HepG2 (cell line): ENCODE measurements around the gene NLGN2. TPM values are rescaled to one million over a fixed set of nuclear protein-coding genes. Genes with fewer than 3 reads are reported as not detected.

Experiments used
- ATAC-seq: fragments of 200-7000 bp; cut with Tn5 transposase; 3 replicates; pipeline ENCODE4 v1.9.1; 2020; ENCODE audit warnings: mild to moderate bottlenecking, moderate library complexity
- BruUV-seq: library from RNA; stranded (reverse); fragments of 400-500 nt; replicated peaks from 2 replicates; lab custom pipeline; 2021; lab: Mats Ljungman, UMichigan
- CTCF ChIA-PET: fragments of 300-600 bp; formaldehyde crosslinking; extraction: SDS; loops from one replicate; lab custom pipeline; 2021; ENCODE audit warnings: low total read pairs, inconsistent platforms, low intra/inter-chr PET ratio; lab: Yijun Ruan, JAX
- POLR2A ChIA-PET: fragments of 350-600 bp; sonication (Branson Sonifier 250); formaldehyde crosslinking; loops from one replicate; lab custom pipeline; 2020; ENCODE audit warnings: antibody characterized with exemption, inconsistent platforms; lab: Yijun Ruan, JAX
- DNase-seq: peaks from one replicate; pipeline ENCODE4 v3.0.0-alpha.2; 2015; ENCODE audit warnings: low spot score
- FAIRE-seq: peaks from 3 replicates; lab custom pipeline; 2011; peaks lifted over from hg19 to GRCh38; lab: Jason Lieb, UNC
- H2AFZ ChIP-seq: one replicate; pipeline ENCODE4 v1.6.1; 2011; ENCODE audit warnings: low read length, inconsistent platforms
- H3K27ac ChIP-seq: fragments of 300-600 bp; 3 replicates; pipeline ENCODE4 v1.8.0; 2011; ENCODE audit warnings: mixed run types, mild to moderate bottlenecking, mixed read lengths, low read length, inconsistent platforms; ENCODE audit not compliant: insufficient read depth; ENCODE audit errors: extremely low read length
- H3K27me3 ChIP-seq, 2 experiments: fragments of 200-600 bp in 1 of 2; 2 replicates in 1 of 2; 3 replicates in 1 of 2; pipeline versions ENCODE4 v1.6.0 to v1.8.0; 2011; ENCODE audit warnings: low read length in 2 of 2, mild to moderate bottlenecking in 2 of 2, moderate library complexity in 2 of 2, inconsistent platforms in 1 of 2; ENCODE audit not compliant: insufficient read depth in 2 of 2, control insufficient read depth in 1 of 2
- H3K36me3 ChIP-seq, 2 experiments: fragments of 200-600 bp in 1 of 2; replicated peaks in 1 of 2; 2 replicates in 1 of 2; 3 replicates in 1 of 2; pipeline versions ENCODE4 v1.5.1 to v1.8.0; 2011; ENCODE audit warnings: low read length in 2 of 2, inconsistent platforms in 1 of 2; ENCODE audit not compliant: insufficient read depth in 2 of 2, control insufficient read depth in 1 of 2
- H3K4me1 ChIP-seq: 2 replicates; pipeline ENCODE4 v1.5.1; 2012; ENCODE audit warnings: low read length, inconsistent platforms; ENCODE audit not compliant: insufficient read depth
- H3K4me2 ChIP-seq: 2 replicates; pipeline ENCODE4 v1.6.0; 2011; ENCODE audit warnings: low read depth, low read length, inconsistent platforms
- H3K4me3 ChIP-seq, 3 experiments: fragments of 200-600 bp in 1 of 3; sonication (generic), shearing (Covaris generic) in 1 of 3; replicated peaks in 1 of 3; 2 replicates each; pipeline ENCODE4 v1.5.1; 2011 to 2016; ENCODE audit warnings: low read length in 3 of 3, inconsistent platforms in 2 of 3, low read depth in 2 of 3, mild to moderate bottlenecking in 2 of 3, control low read depth in 1 of 3, mixed read lengths in 1 of 3; ENCODE audit not compliant: insufficient read depth in 1 of 3
- H3K79me2 ChIP-seq: one replicate; pipeline ENCODE4 v1.6.1; 2011; ENCODE audit warnings: low read length, inconsistent platforms; ENCODE audit not compliant: insufficient read depth
- H3K9ac ChIP-seq: 2 replicates; pipeline ENCODE4 v1.6.0; 2011; ENCODE audit warnings: mild to moderate bottlenecking, low read depth, low read length, inconsistent platforms; ENCODE audit not compliant: insufficient read depth
- H3K9me3 ChIP-seq: 2 replicates; pipeline ENCODE4 v1.5.1; 2012; ENCODE audit warnings: mild to moderate bottlenecking, low read length
- H4K20me1 ChIP-seq: 2 replicates; pipeline ENCODE4 v1.6.0; 2011; ENCODE audit warnings: inconsistent platforms, mild to moderate bottlenecking, low read length, moderate library complexity; ENCODE audit not compliant: insufficient read depth
- AGO2 ChIP-seq: fragments of 200-400 bp; formaldehyde crosslinking; optimal IDR thresholded peaks from 2 replicates; pipeline ENCODE3; 2017; ENCODE audit warnings: mild to moderate bottlenecking, low read depth, low read length, moderate library complexity
- FOXC1 ChIP-seq: sonication (generic); formaldehyde crosslinking; IDR thresholded peaks from 2 replicates; pipeline ENCODE4 v1.8.0; 2022; ENCODE audit warnings: mild to moderate bottlenecking, missing genetic modification reagents, borderline replicate concordance
- FOXJ3 ChIP-seq: sonication (generic); formaldehyde crosslinking; IDR thresholded peaks from 2 replicates; pipeline ENCODE4 v1.4.0; 2020; ENCODE audit warnings: missing genetic modification reagents, mild to moderate bottlenecking, borderline replicate concordance
- SMARCE1 ChIP-seq: fragments of 450-650 bp; IDR thresholded peaks from 2 replicates; pipeline ENCODE4 v1.6.1; 2017; ENCODE audit warnings: borderline replicate concordance
- TP53 ChIP-seq: sonication (generic); formaldehyde crosslinking; conservative IDR thresholded peaks from 2 replicates; pipeline ENCODE4 v1.4.0; 2020; ENCODE audit warnings: missing genetic modification reagents
- ZMYM2 ChIP-seq: sonication (generic); formaldehyde crosslinking; IDR thresholded peaks from 2 replicates; pipeline ENCODE4 v1.8.0; 2022; ENCODE audit warnings: mild to moderate bottlenecking, missing genetic modification reagents
- WGBS: methylation state at CpG from one replicate; pipeline ENCODE4 v1.1.6; 2017; ENCODE audit warnings: low lambda C conversion rate; 5-methylcytosine and 5-hydroxymethylcytosine counted together
- in situ Hi-C: cut with HindIII; loops from 2 replicates; pipeline ENCODE4 v1.10.0; 2017; ENCODE audit warnings: low pct_unique_long_range_greater_than_20kb; ENCODE audit not compliant: extremely low pct_ligation_motif_present
- intact Hi-C: fragments of 100-400 bp; cut with micrococcal nuclease; formaldehyde crosslinking; loops from one replicate; pipeline ENCODE4 v1.10.0; 2022; ENCODE audit not compliant: unreplicated experiment
- polyA plus RNA-seq, 8 experiments: library from polyadenylated mRNA; depleted of rRNA in 3 of 8; stranded (reverse) in 7 of 8; unstranded in 1 of 8; fragments of >200 nt; fragmentation: Illumina TruSeq in 4 of 8; extraction: Trizol in 4 of 8; gene quantifications; 2 replicates each; pipeline versions ENCODE4 v1.2.1 to v1.2.3, GENCODE V29; 2011 to 2016; ENCODE audit warnings: low read depth in 4 of 8, missing spikeins in 1 of 8, mixed read lengths in 1 of 8; ENCODE audit not compliant: insufficient read depth in 1 of 8
- total RNA-seq, 5 experiments: library from RNA; depleted of rRNA; stranded (reverse); fragments of >200 nt; fragmentation: Illumina TruSeq; extraction: Trizol; gene quantifications; 2 replicates each; pipeline ENCODE4 v1.2.3, GENCODE V29; 2016; ENCODE audit warnings: low read depth in 1 of 5
- TF ChIP-seq, protein P1 (sequence below): sonication (generic); formaldehyde crosslinking; IDR thresholded peaks from 2 replicates; pipeline ENCODE4 v1.4.0; 2020; ENCODE audit warnings: missing genetic modification reagents

NLGN2 gene
- total and polyA plus RNA-seq, 2 of the 13 experiments (the other 11 are each of a cell fraction or from before 2014, with no cell fraction given) = 1.9 to 11.0 TPM

- TF ChIP-seq, protein P1, sequence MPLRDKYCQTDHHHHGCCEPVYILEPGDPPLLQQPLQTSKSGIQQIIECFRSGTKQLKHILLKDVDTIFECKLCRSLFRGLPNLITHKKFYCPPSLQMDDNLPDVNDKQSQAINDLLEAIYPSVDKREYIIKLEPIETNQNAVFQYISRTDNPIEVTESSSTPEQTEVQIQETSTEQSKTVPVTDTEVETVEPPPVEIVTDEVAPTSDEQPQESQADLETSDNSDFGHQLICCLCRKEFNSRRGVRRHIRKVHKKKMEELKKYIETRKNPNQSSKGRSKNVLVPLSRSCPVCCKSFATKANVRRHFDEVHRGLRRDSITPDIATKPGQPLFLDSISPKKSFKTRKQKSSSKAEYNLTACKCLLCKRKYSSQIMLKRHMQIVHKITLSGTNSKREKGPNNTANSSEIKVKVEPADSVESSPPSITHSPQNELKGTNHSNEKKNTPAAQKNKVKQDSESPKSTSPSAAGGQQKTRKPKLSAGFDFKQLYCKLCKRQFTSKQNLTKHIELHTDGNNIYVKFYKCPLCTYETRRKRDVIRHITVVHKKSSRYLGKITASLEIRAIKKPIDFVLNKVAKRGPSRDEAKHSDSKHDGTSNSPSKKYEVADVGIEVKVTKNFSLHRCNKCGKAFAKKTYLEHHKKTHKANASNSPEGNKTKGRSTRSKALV = no peak
- TF ChIP-seq SMARCE1 (no peak), FOXJ3 (CRISPR knock-in tag) (no peak), FOXC1 (CRISPR knock-in tag) (no peak)
Observed at GRCh38 chr17:7382901-7383300, 24.7 kb upstream of the NLGN2 start (continued).

- H2AFZ ChIP-seq = no peak overlapping the region
- no peak for TF ChIP-seq TP53 (CRISPR knock-in tag)
- peak; percentile 28 for TF ChIP-seq AGO2
- TF ChIP-seq ZMYM2 (CRISPR knock-in tag) = no peak
- ChIA-PET POLR2A (interaction anchor here (1.6 kb wide), 1 partner anchor 21 kb away, joined by 4 read pairs; the partner anchor contains the start of gene TMEM256), CTCF (no interaction called here)
- H3K79me2 ChIP-seq = no peaks in the 10 kb centered on the region
- no peak overlapping the region for H3K9ac ChIP-seq
- no peak overlapping the region for H3K4me3 ChIP-seq
- no peaks in the 10 kb centered on the region for H4K20me1 ChIP-seq
- no TSS peak for BruUV-seq
- H3K27ac ChIP-seq = no peak overlapping the region
- ATAC-seq (no peak), DNase-seq (no peak), FAIRE-seq (no peak)
- peaks cover 4% of the 10 kb centered on the region; the same call in 1 of the 2 replicates for H3K9me3 ChIP-seq
- WGBS = 100% methylated on average over 10 of the region's 11 CpGs
- in situ Hi-C loops (no loop called here), intact Hi-C loops (no loop called here)
- no peak overlapping the region for H3K4me2 ChIP-seq
- H3K4me1 ChIP-seq = peaks cover 21% of the 10 kb centered on the region
- H3K27me3 ChIP-seq = peaks cover 0 to 7% of the 10 kb centered on the region in 2 experiments; a peak in 1 of 5 replicates
- H3K36me3 ChIP-seq = no peaks in the 10 kb centered on the region
Observed at GRCh38 chr17:7383371-7383741, 24.3 kb upstream of the NLGN2 start.
